GM21360 (cell line): ENCODE measurements around the gene FAM120B.
"Not testable (repeated sequence)": the region's sequence is repeated elsewhere in the genome, so short reads cannot be mapped to it uniquely, and the experiment has no call there.

Source experiments
- ATAC-seq: cut with Tn5 transposase; IDR thresholded peaks from one replicate; pipeline ENCODE4 v1.9.1; 2021; ENCODE audit warnings: mild to moderate bottlenecking, moderate library complexity; ENCODE audit not compliant: unreplicated experiment

The FAM120B gene

DNA sequence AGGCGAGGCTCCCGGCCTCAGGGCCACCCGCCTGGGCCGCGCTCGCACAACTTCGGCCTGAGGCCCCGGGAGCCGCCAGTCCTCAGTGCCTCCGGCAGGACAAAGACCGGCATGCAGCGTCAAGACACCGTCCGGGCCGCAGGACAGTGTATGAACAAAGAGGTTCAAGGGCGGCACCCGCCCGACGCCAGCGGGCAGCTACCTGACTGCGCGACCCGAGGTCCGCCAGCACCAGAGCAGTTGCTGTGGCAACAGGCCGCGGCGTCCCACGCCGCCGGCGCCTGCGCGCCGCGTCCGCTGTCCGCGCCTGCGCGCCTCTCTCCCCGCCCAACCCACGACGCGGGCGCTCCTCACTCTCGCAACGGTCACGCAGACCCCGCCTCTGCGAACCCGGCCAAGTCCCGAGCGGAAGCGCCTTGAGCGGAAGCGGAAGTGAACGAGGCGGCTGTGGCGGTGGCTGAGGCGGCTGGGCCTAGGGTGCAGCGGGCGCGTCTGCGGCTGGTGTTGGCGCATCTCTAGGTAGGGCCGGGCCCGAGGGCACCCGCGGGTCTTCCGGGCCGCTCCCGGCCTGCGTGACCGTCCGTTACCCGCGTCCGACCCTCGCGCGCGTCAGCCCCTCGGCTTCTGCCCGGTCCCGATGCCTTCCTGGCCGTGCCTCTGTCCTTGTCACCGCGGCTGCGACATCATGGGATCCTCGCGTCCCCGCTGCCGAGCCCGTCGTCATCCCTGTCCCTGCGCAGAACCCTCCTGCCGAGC is at the start of gene FAM120B:
FAM120B (plus strand) TSS at position 435 of the 756 bp plus-strand sequence. CDS start 10,633 bp downstream, outside the sequence.
- ATAC-seq = peak; percentile 96

DNA sequence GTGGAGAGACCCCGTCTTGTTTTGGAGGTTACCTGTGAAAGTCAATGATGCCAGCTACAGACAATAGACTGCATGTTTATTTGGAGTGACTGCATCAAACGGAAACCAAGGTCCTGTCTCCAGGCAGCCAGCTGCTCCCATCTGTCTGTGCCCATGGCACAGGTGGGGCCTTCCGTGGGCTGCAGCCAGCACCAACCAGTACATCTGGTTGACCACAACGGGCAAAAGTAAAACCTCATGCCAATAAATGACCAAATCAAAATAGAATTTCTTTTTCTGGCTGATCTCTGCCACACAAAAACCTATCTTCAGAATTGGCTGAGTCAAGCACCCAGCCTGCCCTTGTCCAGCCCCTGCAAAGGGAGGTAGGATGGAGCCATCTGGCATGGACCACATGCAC is 49.2 kb upstream of the FAM120B start:
- ATAC-seq = no peak

DNA sequence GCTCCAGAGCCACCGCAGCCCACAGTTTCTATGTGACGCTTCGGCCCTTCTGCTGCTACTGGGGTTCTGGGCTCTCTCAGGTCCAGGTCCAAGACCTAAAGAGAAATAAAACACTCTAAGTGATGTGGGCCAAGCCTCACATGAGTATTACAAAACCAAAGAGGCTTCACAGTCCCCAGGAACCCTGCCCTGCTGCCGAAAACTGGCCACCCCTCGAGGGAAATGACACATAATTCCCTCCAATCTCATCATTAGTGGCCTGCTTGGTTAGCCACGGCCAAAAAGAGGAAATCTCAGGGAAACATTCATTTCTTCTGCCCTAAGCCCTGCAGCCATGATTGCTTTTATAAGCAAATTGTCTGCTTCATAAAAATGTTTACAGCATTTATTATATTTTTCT is 48.2 kb upstream of the FAM120B start:
- no peak for ATAC-seq

GRCh38 chr6:170259278-170259677 is 47.3 kb upstream of the FAM120B start:
- no peak for ATAC-seq

GRCh38 chr6:170260686-170261085 is 45.9 kb upstream of the FAM120B start:
- ATAC-seq = no peak

DNA sequence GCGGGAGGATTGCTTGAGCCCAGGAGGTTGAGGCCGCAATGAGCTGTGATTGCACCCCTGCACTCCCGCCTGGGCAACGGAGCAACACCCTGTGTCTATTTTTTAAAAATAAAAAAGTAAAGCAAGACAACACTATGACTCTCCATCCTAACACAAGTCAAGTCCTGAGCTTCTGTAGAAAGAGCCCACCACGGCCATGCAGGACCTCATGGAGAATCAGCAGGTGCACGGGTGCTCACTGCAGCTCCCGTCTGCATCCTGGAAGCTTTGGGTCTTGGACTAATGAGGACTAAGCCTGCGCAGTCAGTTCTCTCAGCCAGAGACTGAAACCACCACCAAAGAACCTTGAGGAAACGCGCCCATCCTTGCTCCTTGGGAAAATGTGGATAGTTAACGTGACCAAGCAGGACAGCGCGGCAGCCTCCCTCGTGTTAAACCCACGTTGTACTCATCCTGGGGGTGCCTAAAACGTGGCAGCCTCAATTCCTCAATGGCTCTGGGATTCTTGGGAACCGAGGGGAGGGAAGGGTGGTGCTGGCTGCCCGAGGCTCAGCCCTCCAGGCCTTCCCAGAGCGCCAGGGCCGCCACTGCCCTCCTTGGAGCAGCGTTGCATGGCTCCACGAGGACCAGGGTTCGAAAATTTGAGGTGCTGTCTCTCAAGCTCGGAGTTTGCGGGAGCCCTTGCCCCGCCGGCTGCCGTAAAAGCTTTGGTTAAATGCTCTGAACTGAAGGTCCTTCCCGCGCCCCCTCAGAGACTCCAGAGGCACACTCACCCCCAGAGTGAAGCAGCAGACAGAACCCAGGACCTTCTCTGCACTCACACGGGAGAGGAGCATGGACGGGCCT is 44.7 kb upstream of the FAM120B start:
- ATAC-seq = no peak

DNA sequence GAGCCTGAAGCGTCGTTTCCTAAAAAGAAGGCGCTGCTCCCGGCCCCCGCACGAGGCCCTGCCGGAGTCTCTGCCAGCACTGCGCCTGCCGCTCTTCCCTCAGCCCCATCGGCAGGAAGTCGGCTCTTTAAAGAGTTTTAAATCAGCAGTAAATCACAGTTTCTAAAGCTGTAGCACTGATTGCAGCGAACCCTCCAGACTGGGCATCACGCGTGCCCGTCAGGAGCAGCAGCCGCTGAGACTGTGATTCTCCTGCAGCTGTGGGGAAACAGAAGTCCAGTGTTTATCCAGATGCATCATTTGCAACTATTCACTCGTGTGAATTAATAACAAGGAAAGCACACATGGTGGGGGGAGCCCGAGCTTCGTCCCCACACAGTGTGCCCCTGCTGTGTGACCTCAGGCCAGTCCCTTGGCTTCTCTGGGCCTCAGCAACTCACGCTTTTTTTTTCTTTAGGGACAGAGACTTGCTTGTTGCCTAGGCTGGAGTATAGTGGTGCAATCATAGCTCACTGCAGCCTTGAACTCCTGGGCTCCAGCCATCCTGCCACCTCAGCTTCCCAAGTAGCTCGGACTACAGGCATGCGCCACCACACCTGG is 44.0 kb upstream of the FAM120B start:
- ATAC-seq = no peak

GRCh38 chr6:170263410-170263809 is 43.1 kb upstream of the FAM120B start:
- ATAC-seq = no peak

GRCh38 chr6:170264086-170264485 is 42.5 kb upstream of the FAM120B start:
- no peak for ATAC-seq

GRCh38 chr6:170264644-170265043 is 41.9 kb upstream of the FAM120B start:
- not testable (repeated sequence) for ATAC-seq

DNA sequence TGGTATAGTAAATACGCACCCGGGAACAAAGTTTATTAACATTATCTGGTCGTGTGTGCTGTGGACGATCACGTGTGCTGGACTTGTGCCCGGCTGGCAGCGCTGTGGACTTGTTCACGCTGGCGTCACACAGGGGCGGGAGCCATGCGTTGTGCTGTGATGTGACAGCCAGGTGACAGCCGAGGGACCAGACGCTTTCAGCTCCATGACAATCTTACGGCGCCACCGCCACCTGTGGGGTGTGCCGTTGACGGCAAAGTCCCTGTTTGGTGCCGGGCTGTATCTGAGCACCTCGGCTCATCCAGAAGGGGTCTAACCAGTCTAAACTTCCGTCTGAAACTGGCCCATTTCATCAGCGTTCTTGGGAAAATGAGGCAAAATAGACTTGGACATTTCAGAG is 40.9 kb upstream of the FAM120B start:
- ATAC-seq = no peak

DNA sequence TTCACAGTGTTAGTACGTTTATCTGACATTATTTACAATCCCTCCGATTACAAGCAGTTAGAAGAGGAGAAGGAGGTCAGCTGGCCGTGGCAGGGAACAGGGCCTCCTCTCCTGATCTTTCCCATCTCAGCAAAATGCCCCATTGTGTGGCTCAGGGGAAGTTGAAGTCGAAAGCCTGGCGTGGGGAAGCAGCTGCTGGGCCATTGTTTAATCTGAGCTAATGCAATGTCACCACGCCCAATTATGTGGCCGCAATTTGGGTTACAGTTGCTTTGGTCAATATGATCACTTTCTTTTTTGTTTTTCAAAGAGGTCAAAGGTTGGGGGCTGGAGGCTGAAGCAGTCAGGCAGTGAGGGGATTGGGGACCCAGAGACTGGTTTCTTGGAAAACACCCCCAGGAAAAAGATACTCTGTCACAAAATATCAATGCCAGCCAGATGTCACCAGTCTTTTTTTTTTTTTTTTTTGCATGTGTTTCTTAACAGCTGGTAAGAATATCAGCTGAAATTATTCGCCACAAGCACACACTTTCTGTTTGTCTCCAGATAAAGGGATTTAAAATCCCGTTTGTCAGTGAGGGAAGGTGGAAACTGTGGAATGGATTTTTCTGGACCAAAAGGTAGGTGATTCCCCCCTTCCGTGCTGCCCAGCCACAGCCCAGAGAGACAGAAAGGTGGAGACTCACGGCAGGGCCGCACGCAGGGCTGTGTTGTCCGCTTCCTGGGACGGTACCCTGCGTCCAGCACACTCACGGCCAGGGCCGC is 40.3 kb upstream of the FAM120B start:
- ATAC-seq = no peak

GRCh38 chr6:170267688-170268087 is 38.9 kb upstream of the FAM120B start:
- no peak for ATAC-seq

DNA sequence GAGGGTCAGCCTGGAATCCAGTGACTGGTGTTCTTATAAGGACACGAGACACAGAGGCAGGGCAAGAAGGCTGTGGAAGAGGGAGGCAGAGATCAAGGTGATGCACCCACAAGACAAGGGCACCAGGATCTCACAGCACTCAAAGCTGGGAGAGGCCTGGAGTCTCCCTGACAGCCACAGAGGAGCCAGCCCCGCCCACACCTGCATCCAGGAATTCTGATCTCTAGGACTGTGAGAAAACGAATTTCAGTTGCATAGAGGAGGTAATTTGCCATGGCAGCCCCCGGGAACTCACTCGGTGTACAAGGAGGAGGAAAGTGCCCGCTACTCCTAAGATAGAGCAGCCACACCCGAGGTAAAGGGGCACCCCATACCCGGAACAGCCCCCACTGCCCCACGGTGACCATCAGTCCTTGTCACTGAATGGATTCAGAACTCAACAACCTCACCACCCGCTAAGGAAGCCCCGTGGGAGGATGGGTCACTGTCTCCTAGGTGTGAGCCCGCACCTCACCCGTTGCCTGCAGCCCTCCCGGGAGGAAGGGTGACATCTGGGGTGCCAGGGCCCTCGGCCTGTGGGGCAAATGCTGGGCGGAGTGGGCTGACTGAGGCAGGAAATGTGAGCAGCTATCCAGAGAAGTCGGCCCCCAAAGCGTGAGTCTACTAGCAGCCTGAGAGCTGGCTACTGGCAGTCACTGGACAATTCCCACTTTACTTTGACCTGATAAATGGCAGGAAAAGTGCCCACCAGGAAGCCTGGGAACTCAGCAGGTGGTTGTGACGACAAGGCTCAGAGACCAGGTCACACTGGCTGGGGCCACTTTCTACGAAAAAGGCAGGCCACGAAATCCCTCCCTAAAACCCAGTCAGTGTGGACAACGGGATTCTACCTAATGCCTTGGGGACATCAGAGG is 38.1 kb upstream of the FAM120B start:
- ATAC-seq = no peak

DNA sequence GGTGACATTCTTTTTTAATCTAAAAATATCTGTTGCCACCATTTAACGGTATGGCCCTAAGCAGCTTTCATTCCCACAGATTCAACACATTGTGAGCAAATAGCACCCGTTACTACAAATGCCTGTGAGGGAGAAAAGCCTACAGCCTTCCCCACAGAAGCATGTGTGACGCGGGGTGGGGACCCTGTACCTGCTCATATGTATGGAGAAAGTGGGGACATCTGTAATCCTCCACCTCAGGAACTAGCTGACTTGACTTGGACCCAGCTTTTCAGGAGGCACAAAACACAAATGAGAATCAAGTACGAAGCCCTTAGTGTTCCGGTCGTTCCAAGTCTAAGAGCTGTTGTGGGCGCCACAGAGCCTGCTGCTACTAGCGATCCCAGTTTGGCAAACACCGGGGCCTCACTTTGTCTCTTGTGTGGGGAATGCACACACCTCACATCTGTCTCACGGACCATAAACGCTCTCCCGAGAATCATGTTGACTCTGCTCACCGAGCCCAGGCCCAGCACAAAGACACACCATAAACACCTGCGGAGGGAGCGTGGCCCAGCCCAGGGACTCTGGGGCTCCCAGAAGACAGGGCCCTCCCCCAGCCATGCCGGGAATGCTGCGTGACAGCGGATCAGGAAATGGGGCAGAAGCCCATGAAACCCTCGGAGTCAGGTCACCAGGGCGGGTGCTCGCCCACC is 37.3 kb upstream of the FAM120B start:
- no peak for ATAC-seq

DNA sequence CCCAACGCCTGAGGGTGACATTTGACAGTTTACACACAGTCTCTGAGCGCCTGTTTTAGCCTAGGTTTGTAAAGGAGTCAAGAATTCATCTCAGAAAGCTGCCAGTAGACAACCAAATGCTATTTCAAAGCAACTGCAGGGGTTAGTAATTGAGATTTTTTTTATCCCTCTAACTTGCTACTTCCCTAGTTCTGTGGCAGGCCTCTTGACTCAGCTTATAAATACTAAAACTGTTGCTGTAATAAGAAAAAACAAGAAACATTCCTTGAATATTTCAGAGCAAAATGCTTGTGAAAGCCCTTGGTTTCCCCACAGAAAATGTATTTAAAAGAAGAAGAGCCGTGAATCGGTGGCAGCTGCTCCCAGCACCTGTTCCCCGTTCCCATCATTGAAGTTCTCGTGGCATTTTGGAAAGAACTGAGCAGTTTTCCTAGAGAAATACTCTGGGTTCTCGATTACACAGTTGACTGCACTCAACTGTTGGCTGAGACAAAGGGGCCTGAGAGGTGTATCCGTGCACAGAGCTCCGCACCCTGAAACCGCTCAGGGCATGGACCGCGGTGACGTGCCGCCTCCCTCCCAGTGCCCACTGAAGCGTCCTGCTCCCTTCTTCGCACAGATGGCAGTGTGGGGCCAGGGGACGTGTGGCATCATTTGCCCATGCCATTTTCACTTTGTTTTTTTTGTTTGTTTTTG is 36.6 kb upstream of the FAM120B start:
- no peak for ATAC-seq

DNA sequence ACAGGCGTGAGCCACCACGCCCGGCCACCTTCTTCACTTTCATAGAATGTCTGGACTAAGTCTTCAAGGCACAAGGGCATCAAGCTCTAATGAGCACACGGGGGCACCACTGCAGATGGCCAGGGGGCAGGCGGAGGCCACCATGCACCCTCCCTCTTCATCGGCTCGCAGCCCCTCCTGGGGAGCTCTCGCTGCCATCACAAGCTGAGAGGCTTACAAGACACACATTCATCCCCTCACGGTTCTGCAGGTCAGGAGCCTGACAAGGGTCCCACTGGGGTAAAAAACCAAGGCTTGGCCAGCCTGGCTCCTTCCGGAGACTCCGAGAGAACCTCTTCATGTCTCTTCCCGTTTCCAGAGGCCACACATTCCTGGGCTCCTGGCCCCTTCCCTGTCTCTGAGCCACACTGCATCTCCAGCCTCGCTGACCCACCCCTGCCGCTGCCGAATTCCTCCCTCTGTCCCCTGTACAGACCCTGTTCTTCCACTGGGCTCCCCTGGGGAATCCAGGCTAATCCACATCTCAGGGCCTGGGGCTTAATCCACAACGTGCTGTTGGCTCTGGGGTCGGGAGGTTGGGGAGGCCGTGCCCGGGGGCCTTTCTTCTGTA is 35.5 kb upstream of the FAM120B start:
- ATAC-seq = no peak

DNA sequence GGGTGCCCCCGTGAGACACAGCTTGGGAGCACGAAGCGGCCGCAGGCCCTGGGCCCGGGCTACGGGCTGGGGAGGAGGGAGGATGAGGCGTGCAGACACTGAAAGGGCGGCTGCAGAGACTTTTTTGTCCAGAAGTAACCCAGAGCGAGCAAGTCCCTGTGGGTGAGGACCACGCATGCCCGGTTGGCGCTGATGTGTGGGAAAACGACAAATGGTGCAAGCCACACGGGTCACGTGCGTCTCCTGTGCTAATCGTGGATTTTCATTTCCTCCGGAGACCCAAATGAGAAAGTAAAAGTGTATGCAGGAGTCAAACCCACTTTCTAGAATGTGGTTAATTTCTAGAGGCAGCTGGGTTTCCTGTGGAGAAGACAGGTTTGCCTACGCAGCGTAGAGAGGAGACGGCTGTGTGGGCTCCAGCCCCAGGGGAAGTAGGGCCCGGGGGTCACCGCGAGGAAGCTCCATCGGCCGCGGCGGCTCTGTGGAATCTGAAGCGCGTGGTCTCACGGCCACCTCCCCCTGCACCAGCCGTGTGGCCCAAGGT is 34.7 kb upstream of the FAM120B start:
- peak; percentile 96 for ATAC-seq
